Stimulated activated CD4-positive, alpha-beta T cell treated with anti-CD3 and anti-CD28 coated beads, Interleukin-12 subunit alpha, Interleukin-12 subunit beta, amount 100 ng/mL, for 4 hours (primary cell): Measurements from ENCODE around the gene LRIT2.

Experiments
- DNase-seq: peaks from one replicate; pipeline ENCODE4 v3.0.0-alpha.2; 2020

The LRIT2 gene, protein sequence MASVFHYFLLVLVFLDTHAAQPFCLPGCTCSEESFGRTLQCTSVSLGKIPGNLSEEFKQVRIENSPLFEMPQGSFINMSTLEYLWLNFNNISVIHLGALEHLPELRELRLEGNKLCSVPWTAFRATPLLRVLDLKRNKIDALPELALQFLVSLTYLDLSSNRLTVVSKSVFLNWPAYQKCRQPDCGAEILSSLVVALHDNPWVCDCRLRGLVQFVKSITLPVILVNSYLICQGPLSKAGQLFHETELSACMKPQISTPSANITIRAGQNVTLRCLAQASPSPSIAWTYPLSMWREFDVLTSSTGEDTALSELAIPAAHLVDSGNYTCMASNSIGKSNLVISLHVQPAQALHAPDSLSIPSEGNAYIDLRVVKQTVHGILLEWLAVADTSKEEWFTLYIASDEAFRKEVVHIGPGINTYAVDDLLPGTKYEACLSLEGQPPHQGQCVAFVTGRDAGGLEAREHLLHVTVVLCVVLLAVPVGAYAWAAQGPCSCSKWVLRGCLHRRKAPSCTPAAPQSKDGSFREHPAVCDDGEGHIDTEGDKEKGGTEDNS

DNA sequence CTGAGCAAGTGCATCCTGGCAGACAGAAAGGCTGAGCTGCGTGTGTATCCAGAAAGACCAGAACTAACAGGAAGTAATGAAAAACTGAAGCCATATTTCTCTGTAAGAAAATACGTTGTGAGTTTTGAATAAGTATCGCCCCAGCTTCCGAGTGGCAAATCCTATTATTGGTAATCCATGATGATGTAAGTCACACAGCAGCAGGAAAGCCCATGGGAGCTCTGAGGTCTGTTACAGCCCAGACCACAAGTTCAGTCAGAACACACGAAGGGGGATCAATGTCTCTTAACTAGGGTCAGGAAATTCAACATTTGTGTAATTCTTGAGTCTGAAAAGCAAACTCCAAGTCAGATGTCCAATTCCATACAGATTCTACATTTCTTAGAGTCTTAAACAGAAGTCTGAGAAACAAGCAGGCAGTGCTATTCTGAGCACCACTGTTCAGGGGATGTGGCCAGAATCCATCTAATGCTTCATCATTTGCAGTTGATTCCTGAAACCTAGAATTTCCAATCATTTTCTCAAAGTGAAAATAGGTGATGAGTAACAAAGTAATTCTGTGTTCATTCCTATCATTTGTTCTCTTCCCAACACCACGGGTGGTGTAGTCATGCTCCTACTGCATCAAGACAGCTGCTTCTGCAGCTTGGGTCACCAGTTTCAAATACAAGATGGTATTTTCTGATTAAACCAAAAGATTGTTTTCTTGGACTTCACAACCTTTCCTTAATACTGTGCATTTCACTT is at the start of gene LRIT2:
Gene LRIT2 (minus strand): TSS at position 118 of the 747 bp plus-strand sequence. CDS start 24 bp downstream, at position 94.
- no peak for DNase-seq

DNA sequence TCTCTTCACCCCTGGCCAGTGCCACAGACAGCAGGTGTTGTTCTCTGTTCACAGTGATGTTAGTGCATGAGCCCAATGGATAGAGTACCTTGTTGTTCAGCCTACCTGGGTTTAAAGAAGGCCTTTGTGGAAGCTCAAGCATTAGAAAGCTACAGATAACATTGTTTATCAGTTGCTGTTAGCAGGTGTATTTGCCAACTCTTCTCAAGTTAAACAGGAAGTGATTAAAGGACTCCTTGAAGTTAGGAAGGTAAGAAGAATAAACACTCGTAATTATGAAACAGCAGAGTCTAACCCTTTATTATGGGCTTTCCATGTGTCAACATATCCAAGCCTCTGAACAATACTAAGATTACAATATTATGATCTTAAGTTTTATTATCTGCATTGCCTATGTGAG is 45.4 kb upstream of the LRIT2 start:
- DNase-seq, result no peak

DNA sequence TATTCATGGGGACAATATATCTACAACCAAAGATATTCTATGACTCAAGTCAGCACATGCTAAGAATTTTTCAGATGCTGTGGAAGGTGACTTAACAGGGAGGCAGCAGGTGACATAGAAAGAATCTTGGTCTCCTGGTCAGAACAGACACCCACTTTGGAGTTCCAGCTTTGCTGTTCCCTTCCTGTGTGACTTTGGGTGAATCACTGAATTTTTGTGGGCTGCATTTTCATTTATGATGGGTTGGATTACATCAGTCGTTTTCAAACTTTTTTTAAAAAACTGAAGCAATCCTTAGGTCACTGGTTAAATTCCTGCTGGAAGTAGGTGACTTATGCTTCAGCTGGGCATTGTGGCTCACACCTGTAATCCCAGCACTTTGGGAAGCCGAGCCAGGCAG is 44.4 kb upstream of the LRIT2 start:
- no peak for DNase-seq

DNA sequence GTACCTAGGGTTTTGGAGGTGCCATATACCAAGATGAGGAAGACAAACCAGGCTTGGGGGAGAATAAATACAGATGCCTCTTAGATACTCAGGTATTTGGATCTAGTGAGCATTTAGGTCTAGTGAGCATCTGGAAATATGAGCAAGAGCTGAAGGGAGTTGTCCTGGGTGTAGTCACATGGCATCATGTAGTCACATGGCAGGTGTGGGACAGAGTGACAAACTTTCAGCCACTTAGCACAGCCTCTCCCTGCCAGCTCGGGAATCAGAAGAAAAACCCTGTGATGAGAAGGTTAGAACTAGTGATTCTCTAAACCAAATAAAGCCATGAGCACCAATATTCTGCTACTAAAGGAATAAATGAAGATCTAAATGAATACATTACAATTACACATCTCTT is 43.8 kb upstream of the LRIT2 start:
- no peak for DNase-seq

DNA sequence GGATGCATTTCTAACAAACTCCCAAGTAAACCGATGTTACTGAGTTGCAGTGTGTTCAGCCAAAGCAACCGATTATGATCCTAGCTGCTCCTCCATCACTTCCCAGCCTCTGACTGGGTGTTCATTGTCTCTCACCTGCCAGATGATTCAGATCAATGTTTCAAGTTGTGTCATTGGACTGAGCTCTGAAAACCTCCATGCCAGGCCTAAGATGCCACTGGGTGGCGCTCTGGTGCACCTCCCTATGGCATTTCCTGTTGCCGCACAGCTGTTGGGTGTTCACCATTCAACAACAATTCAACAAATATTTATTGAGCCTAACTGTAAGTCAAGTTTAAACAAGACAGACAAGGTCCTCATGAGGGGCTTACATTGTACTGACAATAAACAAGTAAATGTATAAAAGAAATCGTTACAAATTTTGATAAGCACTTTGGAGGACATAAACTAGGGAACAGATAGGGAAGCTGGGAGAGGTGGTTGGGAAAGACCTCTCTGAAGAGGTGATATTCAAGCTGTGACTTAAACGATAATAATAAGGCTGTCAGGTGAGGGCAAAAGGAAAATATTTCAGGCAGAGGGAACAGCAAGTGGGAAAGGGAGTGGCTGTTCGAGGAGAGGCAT is 42.3 kb upstream of the LRIT2 start:
- DNase-seq, result peak; percentile 65

DNA sequence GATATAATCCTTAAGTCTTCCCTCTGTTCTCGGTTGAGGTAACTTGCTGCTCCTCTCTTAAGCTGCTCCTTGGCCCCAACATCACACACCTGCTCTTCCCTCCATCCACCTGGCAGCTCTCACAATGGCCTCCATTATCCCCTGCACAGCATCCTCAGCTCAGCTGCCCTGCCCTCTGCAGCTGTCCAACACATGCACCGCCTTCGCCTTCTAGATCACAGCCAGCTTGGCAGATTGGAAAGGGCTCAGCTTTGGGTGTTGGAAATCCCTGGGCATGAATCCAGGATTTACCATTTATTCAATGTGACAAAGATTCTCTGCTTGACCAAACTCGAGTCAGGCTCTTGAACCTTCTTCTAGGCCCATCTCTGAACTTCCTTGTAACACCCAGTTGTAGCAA is 40.1 kb upstream of the LRIT2 start:
- DNase-seq, result no peak

DNA sequence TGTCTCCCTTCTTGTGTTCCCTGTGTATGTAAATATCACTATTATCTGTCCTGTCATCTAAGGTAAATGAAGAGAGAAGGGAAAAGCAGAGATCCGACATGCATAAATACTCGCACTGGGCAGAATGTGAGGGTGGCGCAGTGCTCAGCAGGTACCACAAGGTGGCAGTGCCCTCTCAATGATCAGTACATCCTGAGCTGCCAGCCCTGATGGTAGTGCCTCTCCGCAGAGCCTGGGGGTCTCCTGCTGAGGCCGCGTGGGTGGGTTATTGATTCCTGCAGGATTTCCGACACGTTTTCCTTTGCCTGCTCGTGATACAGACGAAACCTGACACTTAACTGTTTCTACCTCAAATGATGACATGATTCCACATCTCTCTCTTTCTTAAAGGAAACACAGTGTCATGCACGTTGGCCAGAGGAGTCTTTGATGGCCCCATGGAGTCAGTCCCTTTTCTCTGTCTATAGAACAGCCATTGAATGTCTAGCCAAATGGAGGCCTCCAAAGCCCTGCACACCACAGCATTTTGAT is 39.3 kb upstream of the LRIT2 start:
- peak; percentile 64 for DNase-seq

DNA sequence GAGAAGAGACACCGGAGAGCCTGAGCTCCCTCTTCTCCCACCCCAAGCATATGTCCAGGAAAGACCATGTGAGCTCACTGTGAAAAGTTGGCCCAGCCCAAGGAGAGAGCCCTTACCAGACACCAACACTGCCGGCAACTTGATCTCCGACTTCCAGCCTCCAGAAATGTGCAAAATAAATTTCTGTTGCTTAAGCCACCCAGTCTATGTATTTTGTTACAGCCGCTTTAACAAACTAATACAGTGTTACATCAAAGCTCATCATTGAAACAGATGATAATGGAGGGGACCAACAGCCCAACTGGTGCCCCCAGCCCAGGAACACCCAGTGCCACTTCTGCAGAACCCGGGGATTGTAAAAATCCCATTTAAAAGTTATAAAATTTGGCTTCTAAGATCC is 38.4 kb upstream of the LRIT2 start:
- DNase-seq, result no peak

DNA sequence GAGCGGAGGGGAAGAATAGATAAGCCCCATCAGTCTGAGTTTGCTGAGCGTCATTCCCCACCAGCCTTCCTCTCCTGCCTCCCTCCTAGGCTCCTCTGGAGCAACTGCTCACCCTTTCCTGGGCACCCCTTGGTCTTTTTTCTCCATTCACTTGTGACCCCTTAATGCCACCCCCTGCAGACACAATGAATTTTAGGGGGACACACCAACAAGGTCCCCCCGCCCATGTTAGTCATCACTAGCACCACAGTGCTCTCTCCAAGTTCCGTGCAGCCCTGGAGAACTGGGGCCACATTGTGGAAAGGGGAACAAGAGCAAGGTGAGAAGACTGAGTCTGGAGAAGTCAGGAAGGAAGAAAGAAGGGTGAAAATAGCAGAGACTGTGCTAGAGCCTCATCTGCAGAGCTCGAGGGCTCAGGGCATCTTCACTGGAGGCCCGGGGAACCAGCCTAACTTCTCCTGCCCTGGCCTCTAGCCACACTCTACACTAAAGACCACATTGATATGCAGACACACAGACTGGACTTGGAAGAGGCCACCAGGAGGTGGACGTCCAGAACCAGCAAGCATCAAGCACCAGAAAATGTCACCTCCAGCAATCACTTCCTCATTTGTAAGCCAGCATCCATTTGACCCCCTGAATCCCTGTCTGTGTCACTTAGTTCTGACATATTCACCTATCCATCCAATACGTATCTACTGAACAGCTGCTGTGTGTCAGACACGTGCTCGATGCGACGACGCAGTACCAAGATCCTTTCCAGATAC is 37.0 kb upstream of the LRIT2 start:
- DNase-seq, result no peak

DNA sequence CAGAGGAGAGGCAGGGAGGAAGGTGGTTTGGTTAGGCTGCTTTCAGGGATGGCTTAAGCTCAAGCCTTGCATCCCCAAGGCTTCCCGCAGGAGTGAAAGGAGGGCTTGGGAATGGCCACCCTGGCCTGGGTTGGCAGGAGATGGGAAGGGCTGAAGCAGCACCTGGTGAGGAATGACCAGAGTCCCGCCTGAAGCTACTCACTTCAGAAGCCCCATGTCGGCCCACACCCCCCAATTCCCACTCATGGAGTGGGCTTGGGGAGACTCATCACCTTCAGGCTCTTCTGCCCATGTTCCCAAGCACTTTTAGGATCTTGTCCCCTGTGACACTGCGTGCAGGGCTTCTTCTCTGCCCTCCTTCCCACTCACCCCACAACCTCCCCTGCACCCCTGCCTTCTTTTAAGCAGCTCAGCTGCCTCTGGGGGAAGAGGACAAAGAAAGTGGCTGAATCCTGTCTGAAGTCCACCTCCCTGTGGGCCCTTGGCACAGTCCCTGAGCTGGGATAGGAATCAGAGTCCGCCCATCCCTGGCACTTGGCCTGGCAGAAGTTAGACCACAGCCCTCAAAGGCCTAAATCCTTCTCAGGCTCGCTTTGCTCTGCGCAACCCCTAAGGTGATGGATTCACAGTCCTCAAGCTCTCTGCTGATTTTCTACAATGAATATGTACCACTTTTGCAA is 36.0 kb upstream of the LRIT2 start:
- DNase-seq, result no peak

DNA sequence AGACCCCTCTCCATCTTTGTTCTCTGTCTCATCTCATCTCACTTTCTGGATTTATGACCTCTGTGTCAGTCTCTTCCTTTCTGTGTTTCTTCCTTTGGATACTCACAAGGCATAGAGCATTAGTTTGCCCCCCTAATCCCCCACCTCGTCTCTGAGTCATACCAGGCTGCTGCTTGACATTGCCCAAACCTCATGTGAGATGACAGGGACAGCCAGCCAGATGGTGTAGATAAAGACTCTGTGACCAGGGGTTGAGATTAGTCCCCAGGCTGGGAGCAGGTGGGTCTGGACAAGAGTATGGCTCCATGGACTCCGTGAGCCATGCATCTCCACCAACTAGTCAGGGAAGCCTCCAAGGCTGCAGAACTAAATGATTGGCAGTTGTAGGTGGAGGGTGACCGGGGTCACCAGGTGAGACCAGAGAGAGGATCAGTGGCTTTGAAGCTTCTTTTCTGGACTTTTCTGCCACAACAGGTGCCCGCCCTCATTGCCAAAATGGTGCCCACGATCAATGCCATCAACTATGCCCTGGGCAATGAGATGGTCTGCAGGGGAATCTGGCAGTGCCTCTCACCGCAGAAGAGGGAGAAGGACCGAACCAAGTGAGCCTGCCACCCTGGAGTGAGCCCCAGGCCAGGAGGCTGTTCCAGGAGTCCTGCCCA is 32.8 kb upstream of the LRIT2 start:
- DNase-seq, result no peak

DNA sequence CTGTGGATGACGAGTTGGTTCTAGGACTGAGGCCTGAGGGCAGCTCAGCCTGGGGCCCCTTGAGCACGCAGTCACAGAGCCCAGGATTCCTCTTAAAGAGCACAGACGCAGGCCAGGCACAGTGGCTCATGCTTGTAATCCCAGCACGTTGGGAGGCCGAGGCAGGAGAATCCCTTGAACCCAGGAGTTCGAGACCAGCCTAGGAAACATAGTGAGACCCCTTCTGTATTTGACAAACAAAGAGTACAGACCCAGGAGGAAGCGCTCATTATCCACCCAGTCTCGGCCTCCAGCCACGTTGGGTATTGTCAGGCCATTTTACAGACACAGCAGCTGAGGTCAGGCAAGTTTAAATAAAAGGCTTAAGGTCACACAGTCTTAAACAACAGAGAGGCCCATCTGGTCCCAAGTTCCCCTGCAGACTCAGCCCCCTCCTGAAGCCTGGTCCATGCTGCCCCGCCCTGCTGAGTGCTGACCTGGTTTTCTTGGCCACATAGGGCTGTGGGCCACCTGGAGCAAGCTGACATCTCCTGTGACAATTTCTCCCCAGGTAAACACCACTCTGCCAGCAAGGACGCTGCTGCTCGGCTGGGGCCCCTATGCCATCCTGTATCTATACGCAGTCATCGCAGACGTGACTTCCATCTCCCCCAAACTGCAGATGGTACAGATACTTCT is 32.1 kb upstream of the LRIT2 start:
- no peak for DNase-seq

DNA sequence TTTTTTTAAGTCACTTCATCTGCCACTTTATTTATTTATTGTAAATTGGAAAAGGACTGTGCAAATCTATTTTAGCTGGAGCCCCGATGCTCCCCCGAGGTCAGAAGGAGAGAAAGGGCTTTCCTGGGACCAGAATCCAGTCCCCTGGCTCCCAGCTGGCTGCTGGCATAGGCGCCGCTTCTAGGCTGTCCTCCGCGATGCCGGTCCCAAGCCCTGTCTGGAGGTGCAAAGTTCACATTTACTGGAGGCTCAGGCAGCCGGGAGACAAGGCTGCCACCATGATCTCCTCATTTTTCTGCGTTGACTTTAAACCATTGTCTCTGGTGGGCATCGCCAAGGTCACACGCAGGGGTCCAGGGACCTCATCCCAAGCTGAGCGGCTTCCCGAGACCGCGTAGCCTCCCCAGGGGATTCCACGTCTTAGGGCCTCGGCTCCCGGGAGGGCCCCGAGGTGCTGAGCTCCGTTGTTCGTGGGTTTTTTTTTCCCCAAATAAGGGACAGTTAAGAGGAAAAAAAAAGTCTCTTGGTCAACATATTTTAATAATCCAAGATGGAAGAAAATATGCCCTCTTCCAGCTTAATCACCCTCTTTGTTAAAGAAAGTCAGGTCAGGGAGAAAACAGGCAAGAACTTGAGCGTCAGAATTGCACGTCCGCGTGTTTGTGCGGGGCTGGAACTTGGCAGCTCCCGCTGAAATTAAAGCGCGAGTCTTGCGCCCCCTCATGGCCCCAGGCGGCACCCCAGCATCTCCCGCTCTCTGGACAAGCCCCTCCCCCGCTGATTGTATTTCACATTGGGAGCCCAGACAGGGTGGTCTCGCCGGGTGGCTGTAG is 31.4 kb upstream of the LRIT2 start:
- peak; percentile 38 for DNase-seq

DNA sequence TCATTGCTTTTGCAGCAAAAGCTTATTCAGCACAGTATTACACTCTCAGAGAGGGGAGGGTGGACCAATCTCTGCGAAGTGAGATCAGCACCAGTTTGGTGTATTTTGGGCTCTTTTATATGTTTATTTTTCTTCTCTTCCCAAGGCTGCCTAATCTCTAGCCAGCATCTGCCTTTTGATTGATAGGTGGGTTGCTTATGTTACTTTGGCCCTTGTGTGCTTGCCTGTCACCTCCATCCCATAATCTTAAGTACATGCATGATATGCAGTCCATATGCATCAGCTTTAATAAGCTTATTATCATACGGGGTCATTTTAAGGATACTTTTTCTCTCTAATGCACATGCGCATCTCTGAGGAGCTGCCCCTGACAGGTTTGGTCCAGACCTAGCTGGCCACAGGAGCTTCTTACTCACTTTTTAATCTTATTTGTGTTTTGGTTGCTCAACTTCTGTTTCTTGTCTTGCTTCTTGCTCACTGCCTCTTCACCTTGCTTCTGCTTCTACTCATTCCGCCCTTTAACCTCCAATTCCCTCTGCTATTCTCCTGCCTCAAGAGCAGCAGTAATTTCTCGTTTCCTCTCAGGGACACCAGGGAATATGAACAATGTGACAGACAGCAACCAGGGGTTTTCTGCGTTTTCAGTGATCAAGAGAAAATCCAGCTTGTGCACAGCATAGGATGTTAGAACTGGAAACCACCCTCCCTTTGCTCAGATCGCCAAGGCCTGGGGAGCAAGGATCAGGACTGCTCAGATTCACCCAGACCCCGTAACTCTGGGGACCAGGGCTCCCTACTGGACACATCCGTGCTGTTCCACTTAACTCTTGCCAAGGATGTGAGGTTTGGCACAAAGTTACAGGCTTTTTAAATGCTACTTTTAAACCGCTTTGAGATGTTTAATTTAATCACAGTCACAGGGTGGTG is 29.5 kb upstream of the LRIT2 start:
- no peak for DNase-seq

DNA sequence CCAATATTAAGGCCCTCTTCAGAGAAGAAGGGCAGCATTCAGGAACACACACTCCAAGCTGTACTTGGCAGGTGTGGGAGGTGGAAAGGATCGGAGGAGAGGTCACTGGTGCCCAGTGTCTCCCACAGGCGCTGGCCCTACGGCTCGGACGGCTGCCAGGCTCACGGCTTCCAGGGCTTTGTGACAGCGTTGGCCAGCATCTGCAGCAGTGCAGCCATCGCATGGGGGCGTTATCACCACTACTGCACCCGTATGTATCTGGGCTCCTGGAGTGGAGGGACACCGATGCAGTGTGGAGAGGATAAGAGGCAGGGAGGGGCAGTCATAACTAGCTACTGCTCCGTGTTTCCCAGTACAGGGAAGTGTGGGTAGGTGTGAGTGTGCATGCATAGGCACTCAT is 23.4 kb upstream of the LRIT2 start:
- no peak for DNase-seq

DNA sequence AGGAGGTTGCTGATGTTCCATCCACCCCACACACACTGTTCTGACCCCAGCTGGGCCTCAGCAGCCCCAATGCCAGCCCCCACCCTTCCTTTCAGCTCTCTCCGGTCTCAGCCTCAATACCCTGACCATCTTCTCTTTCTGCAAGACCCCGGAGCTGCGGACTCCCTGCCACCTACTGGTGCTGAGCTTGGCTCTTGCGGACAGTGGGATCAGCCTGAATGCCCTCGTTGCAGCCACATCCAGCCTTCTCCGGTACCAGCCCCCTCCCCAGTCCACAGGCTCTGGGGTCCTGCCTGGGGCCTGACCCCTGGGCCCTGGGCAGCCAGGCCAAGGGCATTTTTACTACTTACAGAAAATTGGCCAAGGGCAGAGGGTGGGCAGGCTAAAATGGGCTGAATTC is 22.2 kb upstream of the LRIT2 start:
- no peak for DNase-seq

DNA sequence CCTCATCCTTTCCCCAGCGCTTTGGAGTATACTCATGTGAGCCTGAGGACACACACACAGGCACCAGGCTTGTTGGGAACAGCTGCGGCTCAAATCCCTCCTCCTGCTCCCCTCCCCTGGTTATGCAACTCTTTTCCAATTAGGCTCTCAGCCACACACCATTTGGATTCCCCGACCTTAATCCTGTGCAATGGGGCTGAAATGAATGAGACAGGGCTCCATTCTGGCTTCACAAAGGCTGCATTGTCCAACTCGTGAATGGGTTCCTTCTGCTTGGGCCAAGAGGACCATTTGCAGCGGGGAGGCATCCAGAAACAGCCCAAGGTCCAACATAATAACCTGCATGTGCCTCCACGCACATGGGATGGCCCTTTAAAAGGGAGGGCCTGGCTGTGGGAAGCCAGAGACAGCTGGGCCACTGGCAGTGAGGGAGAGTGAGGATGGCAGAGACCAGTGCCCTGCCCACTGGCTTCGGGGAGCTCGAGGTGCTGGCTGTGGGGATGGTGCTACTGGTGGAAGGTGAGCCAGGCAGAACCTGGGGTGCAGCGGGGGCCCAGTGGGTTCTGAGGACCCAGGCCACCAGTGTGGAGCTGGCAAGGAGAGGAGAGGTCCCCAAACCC is 19.4 kb upstream of the LRIT2 start, which contains the start of gene RGR:
Gene RGR (plus strand): TSS at position 403 of the 620 bp plus-strand sequence. CDS start 38 bp downstream, at position 441.
- no peak for DNase-seq

DNA sequence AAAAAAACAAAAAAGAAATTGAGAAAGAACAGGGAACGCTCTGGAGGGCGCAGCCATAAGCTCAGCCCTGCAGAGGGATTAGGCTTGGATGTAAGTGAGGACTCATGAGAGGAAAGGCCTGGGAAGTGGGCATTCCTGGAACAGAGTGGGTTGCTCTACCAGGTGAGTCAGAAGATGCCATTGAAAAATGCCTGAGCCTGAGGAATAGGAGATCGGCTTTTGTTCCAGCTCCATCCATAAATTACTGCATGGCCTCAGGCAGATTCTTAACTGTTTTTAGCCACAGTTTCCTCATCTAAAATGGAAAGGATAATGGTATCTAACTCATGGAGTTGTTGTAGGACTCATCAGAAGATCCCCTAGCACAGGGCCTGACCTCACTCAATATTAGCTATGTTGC is 18.4 kb upstream of the LRIT2 start:
- no peak for DNase-seq
